Measurements from ENCODE around the gene TFF1.

GRCh38 chr21:42367367-42368165 lies 1.2 kb upstream of the TFF1 start:
- TF ChIP-seq CTCF (IDR thresholded peaks at IDR 0.05; ENCODE audit: low read length): no peak
- no peak for TF ChIP-seq EZH2 (optimal IDR thresholded peaks at IDR 0.05; ENCODE audit: low read depth, low read length)
- no peak for TF ChIP-seq EZH2phosphoT487 (IDR thresholded peaks at IDR 0.05; ENCODE audit: low read length)
